ENCODE data around the gene ANO2.

Gene ANO2

GRCh38 chr12:5650829-5651461 lies 294.1 kb downstream of the ANO2 start:
- DNase-seq, result no peak

DNA sequence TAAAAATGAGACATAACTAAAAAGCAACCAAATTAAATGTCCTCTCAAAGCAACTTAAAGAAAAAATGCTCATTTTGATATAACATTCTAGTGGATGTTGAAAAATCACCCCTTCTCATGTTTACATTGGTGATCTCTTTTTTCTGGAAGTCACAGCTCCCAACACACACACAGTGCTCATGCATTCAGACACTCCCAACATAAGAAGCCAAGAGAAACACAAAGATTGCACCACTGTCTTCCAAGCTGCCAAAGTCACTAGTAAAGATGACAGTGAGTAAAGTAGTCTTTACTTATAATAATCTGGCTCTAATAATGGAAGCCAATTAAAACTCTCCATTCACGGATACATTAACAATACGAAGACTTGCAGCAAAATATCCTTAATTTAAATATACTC lies 294.8 kb downstream of the ANO2 start:
- DNase-seq, result no peak

DNA sequence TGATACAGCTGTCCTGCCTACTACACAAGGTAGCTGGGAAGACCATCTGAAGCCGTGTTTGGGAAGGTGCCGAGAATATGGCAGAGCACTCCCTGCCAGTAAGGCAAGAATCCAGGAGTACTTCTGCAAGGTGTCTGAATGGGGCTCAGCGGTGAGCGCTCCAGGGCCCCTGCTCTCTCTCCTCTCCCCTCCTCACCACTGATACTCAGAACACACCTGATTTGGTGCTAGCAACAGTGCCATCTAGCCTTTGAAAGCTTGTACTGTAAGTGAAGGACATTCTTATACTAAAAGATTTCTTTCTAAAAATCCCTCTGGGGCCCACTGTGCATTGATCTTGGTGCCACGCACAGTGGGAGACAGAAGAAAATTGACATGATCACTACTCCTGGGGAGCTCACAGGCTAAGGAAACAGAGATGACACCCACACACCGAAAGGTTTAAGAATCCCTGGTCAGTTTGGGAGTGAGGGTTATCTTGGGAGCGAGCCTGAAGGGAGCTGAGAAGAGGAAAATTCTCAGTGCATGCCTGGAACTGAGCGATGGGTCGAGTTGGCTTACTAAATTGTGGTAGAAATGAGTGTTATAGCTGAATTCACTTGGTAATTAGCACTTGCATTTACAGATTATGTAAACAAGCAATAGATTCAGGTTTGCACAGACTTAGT lies 296.2 kb downstream of the ANO2 start:
- DNase-seq, result no peak

DNA sequence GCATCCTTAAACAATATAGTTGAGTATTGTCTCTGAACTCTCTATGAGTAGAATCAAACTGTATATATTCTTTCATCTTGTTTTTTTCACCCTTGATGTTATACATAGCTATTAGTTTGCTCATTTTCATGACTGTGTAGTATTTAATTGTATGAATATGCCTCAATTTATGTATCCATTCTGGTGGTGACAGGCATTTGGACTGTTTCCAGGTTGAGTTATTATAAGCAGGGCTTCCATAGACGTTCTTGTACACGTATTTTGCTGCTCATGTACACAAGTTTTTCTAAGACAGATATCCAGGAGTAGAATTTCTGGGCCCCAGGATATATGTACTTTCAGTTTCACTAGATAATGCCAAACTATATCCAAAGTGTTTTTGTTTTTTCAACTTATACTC lies 301.8 kb downstream of the ANO2 start:
- no peak for DNase-seq

DNA sequence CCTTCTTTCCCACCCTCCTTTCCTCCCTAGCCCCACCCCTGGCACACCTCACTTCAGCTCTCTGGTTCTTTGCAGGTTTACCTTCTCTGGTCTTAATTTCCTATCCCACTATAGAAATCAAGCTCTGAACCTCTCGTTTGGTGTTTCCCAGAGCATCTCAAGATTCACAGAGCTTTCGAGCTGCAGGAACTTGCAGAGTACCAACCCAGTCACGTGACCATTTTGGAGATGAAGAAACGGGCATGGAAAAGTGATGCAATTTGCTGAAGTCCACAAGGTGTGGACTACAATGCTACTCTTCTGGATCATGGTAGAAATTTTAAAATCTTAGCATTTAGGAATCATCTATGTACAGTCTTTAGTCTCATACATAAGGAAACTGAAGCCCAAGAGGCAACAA lies 307.4 kb downstream of the ANO2 start:
- DNase-seq, result no peak

DNA sequence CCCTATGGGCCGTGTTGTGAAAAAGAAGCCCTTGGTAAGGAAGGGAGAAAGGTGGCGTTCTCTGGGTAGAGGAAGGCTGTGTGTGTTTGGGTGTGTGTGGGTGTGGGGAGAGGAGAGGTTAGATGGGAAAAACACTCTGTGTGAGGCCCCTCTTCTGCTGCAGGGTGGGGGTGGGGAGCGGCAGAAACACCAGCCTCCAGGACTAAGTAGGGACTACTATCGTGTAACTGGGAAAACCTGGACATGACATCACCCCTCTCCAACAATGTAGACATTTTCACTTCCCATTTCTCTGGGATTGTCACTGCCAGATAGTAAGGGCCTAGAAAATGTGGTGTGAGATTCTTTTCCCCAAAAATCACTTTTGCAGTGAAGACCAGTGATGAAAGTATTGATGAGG lies 308.2 kb downstream of the ANO2 start:
- no peak for DNase-seq

- no peak for DNase-seq
Measured at GRCh38 chr12:5633106-5633505, 312.0 kb downstream of the ANO2 start.

DNA sequence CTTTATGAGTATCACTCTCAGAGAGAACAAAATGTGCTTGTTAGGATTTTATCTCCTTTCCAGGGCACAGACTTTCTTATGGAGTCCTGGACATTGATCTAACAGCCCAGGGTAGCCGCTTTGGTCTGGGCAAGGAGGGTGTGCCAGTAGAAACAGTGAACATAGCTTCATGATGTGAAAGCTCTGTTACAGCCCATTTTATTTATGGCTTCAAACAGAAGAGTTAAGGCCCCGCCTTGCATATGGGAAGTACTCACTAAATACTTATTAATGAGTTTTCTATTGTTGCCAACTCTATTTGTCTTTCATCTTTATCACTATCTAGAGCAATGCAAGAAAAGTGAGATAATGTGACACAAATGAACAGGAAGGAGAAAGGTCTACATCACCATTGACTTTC lies 312.6 kb downstream of the ANO2 start:
- no peak for DNase-seq

- DNase-seq, result no peak
Measured at GRCh38 chr12:5631497-5631896, 313.6 kb downstream of the ANO2 start.

DNA sequence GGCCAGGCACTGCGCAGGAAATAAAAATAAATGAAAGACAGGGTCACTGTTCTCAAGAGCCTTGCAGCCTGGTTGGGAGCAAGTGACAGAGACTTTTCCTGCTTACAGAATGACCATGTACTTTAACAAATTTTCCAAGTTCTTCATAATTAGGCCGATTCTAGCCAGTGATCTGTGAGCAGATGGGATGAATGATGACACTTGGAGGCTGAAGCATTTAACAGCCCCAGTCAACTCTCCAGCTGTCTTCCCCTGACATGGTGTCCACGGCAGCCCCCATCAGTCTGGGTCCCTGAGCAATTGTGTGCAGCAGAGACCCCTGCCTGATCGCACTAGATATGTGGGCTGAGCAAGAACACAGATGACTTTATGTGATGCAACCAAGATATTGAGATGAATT lies 314.3 kb downstream of the ANO2 start:
- no peak for DNase-seq

GRCh38 chr12:5628501-5628900 lies 316.6 kb downstream of the ANO2 start:
- DNase-seq, result no peak

DNA sequence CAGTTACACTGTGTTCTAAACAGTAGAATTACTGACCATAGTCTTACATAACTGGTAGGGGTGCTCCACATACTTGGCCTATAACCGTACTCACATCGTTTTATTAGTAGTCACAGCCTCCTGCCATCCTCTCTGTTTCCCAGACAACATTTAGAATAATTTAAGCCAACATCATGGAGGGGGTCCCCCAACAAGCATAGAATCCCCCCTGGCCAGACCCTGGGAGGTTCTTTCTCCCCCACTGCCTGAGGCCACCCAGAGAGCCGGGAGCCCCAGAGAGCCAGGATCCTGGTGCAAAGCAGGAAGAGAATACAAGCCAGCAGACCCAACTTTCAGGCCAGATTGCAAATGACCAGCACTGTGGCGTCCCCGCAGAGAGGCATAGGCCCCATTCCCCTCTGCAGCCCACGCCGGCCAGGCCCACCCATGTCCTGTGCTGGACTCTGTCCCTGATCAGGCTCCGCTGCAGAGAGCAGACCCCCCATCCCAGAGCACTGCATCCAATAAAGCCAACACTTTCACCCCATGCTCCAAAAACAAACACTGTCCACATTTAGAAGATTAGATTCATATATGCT lies 317.9 kb downstream of the ANO2 start:
- DNase-seq, result no peak

DNA sequence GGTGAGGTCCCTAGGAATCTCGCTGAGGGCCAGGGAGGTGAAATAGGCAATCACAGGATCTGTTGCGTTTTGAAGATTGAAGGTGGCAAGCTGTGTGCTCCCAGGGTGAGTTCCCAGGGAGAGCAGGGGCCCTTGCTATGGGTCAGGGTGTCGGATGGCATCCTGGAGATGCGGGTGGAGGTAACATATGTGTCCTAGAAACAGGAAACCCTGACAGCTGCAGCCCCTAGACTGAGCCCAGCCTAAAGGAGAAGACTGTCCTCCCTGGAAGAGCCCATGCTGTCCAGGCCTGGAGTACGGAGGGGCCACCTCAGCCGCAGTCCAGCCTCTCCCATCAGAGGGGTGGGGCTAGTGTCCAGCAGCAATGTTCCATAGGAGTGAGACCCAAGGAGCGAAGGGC lies 318.9 kb downstream of the ANO2 start:
- no peak for DNase-seq

DNA sequence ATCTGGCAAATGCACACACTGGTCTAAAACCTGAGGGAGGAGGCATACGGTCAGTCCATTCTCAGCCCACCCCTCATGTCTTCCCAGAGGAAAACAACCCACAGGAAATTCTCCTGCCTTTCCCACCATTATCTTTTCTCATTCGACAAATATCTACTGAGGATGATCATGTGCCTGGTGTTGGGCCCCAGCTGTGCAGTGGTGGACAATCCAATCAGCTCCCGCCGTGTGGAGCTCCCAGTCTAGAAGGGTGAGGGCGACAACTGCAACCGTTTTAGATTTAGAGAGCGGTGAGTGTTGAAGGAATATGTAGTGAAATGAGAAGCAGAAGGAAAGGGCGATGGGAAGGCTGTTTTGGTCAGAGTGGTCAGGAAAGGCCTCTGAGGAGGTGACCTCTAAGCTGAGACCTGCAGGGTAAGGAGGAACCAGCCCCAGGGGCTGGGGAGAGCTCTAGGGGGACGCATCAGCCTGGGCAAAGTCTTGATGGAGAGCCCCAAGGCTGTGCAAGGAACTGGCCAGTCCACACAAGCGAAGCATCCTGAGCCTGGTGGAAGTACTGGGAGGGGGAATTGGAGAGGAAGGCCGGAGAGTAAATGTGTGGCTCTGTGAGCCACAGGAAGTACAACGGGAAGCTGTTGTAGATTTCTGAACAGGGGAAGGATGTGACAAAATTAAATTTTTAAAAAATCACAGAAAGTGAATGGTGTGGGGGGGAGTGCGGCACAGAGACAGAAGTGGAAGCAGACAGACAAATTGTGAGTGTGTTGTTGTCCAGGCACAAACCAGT lies 320.4 kb downstream of the ANO2 start:
- no peak for DNase-seq

DNA sequence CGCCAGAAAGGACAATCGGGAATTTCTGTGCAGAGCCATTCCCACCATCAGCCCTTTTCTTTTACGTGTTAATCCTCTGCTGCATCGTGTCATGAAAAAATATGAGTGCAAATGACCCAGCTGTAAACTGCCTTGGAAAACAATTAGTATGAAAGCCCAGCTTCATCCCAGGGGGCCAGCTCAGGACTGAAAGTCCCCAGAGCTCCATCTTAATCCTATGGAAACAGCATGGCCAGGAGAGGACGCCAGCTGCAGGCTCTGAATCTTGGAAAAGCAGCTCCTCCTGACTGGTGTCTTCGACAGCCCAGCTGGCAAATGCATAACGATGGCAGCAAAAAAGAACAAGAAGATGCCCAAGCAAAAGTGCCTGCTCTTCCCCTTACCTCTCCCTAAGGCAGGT lies 321.6 kb downstream of the ANO2 start:
- no peak for DNase-seq

- DNase-seq, result no peak
Measured at GRCh38 chr12:5622280-5622679, 322.8 kb downstream of the ANO2 start.

- no peak for DNase-seq
Measured at GRCh38 chr12:5621329-5621728, 323.7 kb downstream of the ANO2 start.

DNA sequence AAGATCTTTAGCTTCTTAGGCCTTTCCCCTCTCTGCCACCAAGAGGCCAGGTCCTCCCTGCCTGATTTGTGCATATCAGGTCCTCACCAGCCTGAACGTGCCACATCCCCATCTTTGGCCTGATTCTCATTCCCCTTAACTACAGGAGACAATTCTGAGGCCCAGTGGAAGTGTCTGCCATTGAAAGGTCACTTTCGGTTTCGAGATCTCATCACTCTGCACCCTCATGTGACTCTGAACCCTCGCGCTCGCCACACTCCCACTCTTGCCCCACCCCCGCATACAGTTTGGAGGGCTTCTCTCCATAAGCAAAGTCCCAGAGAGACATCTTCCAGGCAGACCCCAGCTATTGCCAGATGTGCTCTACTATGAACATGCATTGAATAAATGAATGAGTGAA lies 324.2 kb downstream of the ANO2 start:
- no peak for DNase-seq

DNA sequence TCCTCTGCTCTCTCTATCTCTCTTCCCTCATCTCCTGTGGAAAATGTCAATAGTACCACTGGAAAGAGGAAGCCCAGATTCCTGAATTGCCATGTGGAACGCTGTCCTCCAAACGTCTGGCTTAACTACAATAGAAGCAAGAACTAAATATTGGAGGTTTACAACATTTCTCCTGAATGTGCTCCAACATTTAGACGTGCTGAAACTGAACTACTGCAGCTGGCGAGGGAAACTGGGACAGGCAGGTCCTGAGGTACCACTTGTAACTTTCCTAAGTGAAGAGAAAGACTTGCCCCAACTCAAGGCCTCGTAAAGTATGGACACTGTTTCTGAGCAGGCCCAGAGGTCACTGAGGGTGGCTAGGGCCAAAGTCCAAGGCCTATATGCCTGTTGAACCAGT lies 325.4 kb downstream of the ANO2 start:
- no peak for DNase-seq

DNA sequence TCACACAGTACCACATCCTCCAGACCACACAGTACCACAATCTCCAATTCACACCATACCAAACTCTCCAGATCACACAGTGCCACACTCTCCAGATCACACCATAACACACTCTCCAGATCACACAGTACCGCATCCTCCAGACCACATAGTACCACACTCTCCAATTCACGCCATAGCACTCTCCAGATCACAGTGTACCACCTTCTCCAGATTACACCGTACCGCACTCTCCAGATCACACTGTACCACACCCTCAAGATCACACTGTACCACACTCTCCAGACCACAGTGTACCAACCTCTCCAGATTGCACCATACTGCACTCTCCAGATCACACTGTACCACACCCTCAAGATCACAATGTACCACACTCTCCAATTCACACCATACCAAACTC lies 328.2 kb downstream of the ANO2 start:
- no peak for DNase-seq

DNA sequence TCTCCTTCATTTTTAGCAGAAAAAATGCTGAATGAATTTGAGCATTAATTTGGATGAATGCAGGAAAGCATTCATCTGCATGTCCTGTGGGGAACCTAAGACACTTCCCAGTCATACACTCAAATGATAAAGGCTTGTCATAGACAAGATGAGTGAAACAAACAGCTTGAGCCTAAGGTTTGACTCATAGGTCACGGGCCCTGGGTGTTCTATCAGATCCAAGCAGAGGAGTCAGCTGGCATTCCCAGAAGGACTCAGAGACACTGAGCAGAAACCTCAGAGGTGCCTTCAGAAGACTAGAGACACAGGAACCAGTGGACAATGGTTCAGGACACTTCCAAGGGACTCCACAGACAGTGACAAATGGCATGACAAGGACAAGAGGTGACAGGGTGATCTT lies 329.3 kb downstream of the ANO2 start:
- DNase-seq, result no peak

DNA sequence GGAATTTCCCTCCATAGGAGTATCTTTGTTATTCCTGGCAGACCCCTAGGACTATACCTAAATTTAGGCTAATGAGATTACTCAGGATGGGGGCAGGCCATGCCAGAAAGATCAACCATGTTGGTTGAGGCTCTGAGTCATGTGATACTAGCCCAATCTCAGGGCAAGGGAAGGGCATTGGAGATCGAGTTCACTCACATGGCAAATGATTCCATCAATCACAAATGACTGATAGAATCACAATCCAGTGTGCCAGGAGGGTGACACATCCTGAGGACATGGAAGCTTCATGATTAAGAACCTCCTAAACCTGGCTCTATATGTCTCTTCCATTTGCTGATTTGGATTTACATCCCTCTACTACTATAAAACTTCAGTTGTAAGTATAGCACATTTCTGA lies 330.8 kb downstream of the ANO2 start:
- no peak for DNase-seq

DNA sequence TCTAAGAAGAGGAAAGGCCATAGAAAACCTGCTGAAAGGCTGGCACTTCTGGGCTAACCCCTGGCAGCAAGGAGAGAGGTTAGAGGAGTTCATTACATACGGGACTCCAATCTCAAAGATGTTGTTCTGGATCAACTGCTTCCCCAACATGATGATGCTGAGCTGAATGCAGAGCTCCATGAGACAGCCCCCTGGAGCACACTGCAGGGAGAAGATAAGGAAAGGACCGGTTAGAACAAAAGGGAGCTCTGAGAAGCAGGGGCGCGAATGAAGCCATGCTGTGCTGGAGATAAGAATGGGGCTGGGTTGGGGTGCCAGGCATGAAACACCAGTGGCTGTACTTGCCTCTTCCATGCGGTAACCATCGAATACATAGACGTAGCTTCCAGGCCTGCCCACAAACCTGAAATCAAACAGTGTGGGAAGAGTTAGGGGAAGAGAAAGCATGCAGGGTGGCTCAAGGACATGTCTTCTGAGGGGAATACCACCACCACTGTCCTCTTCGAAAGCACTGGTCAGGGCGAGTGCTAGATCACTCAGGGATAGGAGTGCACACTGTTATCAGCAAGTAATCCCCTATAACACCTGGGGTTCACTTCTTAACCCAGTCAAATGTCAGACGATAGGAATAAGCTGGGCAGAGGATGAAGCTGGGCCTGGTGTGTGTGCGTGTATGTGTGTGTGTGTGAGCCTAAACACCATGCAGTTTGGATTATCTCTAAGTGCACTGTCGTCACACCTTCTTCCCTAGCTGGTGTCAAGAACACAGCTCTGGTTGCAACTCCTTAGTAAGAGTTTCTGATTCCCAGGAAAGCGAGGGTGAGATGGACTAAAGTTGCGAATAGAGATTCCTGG lies 332.3 kb downstream of the ANO2 start:
- DNase-seq, result no peak
